ENCODE data around the gene MCAM. TPM values are rescaled to one million over a fixed set of nuclear protein-coding genes. Genes with fewer than 3 reads are reported as not detected.

The MCAM gene
- total RNA-seq, 1 donor from 2014 or later, result 10.6 TPM

DNA sequence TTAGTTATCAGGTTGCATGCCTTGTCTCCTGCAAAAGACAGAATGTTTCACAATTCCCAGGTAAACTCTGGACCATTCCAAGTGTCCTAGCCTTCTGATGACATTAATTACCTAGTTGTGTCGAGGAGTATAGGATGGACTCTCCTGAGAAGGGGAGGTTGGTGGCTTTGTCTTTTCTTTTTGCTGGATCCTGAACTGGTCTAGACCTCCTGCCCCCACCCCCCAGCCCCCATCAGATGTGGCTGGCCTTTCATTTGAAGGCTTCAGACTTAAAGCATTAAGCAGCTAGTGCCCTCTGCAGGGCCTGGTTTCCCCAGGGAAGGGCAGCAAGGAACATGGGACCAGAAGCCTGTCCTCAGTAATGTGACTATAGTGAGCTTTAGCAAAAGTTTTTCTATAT lies 9.7 kb downstream of the MCAM start:
- no peak for DNase-seq

DNA sequence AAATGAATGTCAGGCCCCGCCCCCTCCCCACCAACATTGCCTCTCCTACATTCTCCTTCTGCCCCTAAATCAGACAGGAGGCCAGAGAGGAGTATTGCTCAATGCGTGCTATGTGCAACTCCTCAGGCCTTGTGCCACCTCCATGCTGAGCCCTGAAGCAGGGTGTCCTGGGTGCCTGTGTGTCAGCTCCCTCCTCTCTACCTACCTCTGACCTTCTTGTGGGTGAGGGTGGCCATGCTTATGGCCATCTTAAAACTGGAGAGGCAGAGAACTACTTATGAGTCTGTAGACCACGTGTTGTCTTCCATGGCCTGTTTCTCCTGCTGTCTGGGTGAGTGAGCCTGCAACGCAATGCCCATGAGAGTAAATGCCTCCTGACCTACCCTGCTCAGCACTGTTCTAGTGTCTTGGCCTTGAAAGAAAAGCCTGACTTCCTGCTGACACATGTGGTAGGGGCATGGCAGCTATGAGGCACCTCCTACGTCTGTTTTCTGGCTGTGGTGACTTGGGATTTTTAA lies 10.5 kb downstream of the MCAM start:
- no peak for DNase-seq

DNA sequence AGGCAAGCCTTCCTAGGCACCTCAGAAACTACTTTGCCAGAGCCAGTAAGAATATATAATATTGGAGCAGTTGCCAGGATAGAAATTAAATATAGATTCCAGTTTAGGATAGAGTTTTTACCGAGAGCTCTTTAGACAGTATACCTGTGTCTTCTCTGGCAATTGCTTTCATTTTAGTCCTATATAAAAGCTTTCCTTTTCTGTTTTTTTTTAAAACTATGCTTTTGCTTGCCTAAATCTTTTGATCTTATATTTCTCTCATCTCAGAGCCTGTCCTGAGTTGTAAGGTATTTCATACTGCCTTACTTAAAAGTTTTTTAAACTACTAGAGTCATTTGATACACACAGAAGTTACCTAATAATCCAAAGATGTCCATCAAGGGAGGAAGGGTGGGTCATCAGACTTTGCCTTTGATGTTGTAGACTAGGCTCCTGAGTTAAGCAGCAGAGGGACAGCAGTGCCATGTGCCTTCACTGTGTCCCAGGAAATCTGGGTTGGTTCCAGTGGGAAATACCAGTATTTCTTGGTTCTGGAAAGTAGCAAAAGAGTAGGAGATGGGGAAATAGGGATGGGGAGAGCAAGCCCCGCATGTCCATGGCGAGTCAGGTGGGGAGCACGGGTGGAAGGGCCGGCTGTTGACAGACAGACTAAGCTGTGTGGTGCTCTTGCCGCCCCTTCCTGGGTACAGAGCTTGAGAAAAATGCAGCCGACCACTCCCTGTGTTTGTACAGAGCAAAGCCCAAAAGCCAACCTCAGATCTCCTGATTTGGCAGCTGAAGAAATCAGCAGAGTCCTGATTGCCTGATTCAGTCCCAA lies 11.2 kb downstream of the MCAM start:
- no peak for DNase-seq

DNA sequence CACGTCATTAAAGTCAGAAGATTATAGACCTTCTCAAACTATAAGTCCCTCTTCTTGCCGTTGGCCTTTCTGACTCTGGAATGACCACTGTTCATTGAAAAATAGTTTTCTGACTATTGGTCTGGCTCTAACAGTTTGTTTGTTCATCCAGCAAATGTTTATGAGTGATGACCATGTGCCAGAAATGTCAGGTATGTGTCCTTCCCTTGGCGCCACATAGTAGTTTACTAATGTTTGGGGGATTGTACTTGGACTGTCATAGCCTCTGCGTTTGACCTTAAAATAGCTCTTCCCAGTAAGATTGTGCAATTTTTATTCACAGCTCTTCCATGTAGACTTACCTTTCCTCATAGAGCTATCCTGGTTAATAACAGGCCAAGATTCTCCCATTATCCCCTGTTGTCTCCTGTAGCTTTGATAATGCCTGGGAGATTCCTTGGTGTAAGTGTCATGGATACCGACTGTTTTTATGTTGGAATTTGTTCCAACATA lies 13.7 kb downstream of the MCAM start:
- no peak for DNase-seq

DNA sequence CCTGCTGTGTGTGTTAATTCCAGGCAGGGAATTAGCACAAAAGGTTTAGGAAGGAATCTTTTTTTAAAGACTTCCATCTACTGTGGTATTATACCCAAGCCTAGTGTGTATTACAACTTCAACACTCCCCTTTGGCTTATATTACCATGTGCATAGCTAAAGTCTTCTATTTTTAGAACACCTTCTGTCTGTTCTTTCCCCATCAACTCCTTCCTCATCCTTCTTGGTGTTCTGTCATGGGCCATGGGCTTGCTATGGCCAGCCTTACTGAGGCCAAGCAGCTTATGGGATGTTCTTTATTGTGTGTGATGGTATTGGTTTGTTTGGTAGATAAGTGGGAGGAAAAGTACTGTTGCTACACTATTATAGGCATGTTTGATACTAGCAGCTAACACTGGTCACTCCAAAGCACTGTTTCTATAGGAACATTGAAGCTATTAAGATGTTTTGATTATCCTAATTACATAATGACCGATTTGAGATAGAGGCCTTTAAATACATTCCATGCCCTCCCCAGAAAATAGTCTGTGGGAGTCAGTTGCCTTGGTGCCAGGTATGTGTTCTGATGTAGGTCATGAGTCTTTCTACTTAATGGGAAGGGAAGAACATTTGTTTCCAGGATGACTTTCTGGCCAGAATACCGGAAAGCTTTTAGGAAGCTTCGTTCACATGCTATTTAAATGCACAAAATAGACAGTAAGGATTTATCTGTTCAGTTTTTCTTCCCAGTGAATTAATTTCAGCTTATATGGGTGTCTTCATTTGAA lies 16.5 kb downstream of the MCAM start:
- DNase-seq, result no peak

DNA sequence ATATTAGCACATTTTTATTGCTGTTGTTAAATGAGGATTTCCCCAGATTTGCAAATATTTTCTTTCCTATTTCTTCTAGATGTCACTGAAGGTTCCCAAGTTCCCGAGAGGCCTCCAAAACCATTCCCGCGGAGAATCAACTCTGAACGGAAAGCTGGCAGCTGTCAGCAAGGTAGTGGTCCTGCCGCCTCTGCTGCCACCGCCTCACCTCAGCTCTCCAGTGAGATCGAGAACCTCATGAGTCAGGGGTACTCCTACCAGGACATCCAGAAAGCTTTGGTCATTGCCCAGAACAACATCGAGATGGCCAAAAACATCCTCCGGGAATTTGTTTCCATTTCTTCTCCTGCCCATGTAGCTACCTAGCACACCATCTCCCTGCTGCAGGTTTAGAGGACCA lies 17.5 kb downstream of the MCAM start:
- no peak for DNase-seq

DNA sequence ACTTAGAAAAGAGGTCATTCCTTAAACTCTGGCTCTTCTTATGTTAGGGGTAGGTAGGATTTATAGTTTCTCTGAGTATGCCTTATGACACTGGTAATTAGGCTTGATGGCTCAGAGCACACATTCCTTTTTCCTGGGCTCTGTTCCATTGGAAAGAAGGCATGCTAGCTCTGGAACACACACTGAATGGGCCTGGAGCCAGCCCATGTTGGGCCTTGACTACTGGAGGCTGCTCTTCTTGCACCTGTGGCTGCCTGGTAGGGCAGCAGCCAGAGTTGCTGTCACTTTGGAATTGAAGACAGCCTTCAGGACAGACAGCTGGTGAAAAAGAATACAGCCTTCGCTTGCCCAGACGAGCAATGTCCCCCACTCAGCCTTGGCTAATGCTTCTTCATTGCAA lies 18.2 kb downstream of the MCAM start:
- no peak for DNase-seq

DNA sequence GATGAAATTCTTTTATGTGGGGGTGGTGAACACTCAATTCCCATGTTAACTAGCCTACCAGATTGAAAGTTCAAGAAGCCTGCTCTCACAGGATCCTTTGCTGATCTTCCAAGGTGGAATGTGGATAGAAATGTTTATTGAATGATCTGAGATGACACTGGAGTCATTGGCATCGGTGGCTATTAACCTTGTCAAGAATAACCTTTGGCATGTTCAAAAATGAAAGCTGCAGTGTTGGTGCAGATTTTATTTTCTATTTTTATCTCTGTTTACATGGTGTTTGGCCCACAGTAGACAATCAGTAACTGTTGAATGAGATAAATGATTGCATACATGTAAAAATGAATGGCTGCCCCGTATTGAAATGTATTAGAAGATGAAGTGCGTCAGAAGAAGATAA lies 19.0 kb downstream of the MCAM start:
- DNase-seq, result no peak

DNA sequence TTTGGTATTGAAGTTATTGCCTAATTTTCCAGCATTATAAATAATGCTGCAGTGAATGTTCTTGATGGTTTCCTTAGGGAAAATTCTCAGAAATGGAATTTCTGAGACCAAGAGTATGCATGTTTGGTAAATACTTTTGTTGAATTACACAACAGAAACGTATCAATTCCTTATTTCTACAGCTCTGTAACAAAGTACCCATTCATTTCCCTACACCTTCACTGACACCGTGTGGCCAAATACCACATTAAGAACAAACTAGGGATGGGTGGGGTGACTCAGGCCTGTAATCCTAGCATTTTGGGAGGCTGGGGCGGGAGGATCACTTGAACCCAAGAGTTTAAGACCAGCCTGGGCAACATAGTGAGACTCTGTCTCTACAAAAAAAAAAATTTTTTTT lies 21.8 kb downstream of the MCAM start:
- no peak for DNase-seq

DNA sequence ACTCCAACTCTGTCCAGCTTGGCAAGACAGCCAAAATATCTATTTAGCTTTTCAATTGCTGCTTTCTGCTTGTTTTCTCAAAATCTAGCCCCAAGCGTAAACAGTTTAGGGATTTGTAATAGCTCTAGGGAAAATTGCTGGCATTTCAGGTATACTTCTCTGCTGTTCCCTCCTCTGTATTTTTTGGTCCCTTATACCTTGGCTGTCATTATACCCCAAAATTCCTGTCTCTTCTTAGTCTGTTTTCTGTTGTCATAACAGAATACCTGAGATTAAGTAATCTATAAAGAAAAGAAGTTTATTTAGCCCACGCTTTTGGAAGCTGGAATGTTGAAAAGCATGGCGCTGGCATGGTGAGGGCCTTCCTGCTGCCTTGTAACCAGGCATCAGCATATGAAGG lies 23.5 kb downstream of the MCAM start:
- no peak for DNase-seq

DNA sequence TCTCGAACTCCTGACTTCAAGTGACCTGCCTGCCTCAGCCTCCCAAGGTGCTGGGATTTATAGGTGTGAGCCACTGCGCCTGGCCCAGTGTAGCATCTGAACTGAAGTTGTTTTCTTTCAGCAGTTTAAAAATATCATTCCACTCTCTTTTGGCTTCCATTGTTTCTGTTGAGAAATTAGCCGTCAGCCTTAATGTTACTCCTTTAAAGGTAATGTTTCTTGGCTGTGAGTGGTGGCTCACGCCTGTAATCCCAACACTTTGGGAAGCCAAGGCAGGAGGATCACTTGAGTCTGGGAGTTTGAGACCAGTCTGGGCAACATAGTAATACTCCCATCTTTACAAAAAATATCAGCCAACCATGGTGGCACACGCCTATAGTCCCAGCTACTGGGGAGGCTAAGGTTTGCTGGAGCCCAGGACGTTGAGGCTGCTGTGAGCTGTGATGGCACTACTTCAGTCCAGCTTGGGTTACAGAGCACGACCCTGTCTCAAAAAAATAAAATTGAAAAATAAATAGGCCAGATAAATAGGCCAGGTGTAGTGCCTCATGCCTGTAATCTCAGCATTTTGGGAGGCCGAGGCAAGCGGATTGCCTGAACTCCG lies 25.9 kb downstream of the MCAM start:
- no peak for DNase-seq

DNA sequence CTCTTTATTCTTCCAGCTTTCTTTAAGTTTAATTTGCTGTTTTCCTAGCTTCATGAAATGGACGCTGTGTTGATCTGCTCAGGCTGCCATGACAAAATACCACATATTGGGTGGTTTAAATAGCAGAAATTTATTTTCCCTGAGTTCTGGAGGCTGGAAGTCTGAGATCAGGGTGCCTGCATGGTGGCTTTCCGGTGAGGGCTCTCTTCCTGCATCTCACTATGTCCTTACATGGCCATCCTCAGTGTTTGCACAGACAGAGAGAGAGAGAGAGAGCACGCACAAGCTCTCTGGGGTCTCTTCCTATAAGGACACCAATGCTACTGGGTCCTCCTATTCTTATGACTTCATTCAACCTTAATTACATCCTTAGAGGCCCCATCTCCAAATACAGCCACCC lies 28.7 kb downstream of the MCAM start:
- no peak for DNase-seq

DNA sequence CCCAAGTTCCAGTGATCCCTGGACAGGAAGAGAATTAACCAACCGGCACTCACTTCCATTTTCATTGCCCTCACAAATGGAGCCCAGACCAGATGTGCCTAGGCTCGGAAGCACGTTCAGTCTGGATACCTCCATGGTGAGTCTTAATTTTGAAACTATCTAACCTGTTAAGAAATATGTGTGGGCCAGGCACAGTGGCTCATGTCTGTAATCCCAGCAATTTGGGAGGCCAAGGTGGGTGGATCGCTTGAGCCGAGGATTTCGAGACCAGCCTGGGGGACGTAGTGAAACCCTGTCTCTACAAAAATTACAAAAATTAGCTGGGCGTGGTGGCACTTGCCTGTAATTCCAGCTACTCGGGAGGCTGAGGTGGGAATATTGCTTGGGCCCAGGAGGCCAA lies 31.5 kb downstream of the MCAM start:
- no peak for DNase-seq

DNA sequence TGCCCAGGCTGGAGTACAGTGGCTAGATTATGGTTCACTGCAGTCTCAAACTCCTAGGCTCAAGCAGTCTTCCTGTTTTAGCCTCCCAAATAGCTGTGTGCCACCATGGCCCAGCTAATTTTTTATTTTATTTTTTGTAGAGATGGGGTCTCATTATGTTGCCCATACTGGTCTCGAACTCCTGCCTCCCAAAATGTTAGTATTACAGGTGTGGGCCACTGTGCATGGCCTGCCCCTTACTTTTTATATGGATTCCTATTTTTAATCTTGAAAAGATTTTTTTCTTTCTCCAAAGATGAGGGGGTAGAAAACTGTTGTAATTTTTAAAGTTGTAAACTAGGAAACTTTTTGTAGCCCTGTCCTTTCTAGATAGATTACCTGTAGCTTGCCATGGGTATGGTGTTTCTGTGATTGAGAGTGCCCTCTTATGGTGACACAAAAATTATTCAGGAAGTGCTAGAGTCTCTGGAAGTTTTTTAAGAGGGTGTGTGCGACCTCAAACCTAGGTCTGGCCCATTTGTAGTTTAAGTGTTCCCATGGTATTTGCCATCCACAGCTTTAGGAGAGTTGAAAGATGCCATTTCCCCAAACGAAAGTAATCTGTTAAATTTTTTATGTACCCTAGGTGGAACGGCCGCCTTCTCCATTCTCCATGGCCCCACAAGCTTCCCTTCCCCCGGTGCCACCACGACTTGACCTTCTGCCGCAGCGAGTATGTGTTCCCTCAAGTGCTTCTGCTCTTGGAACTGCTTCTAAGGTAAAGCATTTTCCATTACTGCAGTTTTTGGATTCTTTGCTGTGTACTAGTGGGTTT lies 32.4 kb downstream of the MCAM start:
- DNase-seq, result no peak

DNA sequence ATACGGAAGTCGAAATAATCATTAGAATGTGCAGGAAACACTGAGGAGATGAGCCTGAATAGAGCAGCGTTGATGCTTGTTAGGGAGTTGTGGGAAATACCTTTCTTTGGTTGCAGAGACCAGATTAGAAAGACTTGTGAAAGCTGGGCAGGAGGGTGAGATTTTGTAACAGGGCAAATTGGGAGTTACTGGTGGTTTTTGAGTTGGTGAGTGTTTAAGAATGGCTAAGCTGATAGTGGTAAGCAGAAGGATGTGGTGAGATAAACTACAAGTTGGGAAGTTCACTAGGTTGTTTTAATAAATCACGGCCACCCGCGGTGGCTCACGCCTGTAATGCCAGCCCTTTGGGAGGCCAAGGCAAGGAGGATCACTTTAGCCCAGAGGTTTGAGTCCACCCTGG lies 34.4 kb downstream of the MCAM start:
- no peak for DNase-seq

DNA sequence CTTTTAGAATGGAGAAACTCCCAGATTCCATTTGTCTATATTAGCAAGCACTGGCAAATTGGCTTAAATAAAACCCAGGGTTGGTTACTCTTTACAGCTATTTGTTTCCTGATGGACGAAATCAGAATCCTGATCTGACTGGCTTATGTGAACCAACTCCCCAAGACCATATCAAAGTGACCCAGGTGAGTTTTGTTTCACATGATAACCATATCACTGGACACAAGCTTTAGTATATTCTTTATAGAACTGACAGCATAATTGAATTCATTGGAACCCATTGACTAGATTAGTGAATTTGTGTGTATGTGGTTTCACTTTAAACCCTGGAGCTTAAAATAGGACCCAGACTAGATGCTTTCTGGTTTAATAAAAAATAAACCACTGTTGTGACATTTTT lies 39.3 kb downstream of the MCAM start:
- DNase-seq, result no peak

DNA sequence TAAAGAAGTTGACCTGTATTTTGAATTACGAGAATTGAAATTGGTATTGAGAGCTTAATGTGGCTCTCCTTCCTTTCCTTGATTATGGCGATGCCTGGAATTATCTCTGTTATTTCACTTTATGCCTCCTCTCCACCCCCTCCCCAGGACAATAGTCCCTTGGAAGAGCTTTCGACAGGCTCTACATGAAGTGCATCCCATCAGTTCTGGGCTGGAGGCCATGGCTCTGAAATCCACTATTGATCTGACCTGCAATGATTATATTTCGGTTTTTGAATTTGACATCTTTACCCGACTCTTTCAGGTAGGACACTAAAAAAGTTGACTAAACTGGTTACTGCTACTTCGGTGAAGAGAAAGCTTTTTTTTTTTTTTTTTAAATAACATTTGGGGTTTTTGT lies 43.2 kb downstream of the MCAM start:
- DNase-seq, result no peak

DNA sequence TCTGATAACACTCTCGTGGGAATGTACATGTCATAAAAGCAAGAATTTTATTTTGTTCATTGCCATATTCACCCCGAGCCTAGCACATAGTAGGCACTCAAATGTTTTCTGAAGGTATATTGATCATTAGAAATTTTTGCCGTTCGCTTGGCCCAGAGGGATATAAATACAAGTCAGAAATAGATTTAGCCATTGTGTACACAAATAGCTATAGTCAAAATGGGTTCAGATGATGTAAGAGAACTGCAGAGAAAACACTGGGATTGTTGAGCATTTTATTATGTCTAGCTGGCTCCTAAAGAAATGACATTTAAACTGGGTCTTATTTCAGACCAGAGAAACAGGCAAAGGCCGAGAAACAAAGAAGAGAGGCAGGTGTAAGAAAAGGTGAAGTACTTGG lies 49.3 kb downstream of the MCAM start:
- DNase-seq, result no peak

DNA sequence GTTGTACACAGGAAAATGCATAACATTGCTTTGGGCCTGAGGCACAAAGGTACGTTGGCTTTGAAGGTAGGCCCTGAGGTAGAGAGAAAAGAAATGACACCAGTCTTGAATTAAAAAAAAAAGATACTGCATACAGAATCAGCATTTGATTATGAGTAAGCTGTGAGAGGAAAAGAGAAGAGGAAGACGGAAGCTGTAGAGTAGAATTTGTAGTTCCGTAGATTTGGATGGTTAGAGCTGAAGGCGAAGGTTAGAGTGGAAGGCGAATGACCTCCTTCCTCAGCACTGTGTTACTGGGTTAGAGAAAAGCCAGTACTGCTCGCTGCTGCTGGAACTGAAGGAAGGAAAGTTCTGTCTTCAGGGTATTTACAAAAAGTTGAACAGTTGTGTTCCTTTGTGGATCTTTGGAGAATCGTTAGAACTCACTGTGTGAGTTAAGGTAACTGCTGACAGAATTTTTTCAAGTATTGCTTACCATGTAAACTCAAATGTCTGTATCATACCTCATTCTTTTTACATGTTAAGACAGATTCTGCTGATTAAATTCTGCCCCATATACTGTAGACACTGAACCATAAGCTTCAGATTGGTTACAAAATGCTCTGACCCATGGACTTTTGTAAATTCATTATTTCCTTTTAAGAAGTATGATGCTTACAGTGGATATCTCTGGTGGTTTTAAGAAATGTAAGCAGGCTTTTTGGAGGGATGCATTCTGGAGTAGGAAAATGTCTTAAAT lies 50.2 kb downstream of the MCAM start:
- DNase-seq, result no peak

DNA sequence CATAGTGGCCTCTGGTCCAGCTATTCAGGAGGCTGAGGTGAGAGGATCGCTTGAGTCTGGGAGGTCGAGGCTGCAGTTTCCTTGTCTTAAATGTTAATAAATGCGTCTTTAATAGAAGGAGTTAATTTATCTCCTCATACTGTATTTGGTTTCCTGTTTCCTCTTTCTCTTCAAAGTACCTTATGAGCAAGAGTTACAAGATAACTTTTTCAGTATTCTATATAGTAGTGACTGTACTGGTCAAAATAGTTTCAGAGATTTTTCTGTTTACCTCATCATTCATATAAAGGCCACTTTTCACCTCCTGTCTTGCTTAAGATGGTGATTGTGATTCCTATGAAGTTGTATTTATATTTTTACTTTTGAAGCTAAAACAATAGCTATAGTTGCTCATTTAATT lies 50.9 kb downstream of the MCAM start:
- no peak for DNase-seq

DNA sequence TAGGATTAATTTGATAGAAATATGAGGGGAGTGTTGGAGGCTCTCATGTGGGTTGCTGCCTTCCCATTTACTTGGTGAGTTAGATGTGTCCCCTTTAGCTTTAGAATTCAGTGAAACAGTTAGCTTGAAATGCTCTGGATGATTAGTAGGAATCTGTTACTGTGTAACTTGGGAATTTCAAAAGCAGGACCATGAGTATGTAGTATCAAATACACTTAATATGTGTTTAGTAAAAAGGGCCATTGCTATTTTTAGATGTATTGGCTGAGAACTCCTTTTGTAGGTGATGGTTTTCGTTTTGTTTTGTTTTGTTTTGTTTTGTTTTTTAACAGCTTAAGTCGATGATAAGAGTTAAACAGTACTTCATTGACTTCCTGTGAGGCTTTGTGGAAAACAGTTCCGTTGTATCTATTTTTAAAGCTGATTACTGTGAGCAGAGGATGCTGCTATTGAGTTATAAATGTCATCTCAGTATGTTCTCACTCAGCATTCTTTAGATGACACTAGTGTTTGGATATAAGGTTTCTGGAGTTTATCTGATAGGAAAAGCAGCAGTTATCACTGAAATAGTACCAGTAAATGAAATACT lies 53.5 kb downstream of the MCAM start:
- no peak for DNase-seq

Data from occipital lobe (tissue), 2 donors.